Measurements from ENCODE around the gene STXBP3. TPM values are rescaled to one million over a fixed set of nuclear protein-coding genes. Genes with fewer than 3 reads are reported as not detected.

STXBP3 gene
- total and polyA plus RNA-seq, 2 of the 8 experiments (the other 6 are each of a cell fraction or from before 2014, with no cell fraction given) = 6.0 to 38.5 TPM

DNA sequence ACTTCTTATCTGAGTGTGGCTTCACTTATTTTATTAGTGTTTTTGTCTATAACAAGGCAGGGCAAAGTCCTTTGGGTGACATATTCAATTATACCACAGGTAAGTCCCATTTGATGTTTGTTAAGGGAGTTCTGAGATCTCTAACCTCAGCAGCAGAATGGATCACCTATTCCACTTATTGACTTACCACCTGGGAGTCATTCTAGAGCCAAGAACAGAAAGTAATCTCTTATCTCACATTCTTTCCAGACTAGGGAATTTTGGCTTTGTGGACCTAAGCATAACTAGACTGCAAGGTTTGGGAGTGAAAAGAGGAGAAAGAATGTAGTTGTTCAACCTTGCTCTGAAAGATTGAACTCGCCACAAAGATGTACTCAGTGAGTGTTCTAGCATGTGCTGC lies 20.6 kb upstream of the STXBP3 start:
- WGBS, 2 experiments (ENCODE audit: extremely low coverage in 1 of 2, insufficient coverage in 1 of 2, insufficient read length in 1 of 2, insufficient replicate concordance in 2 of 2, low coverage in 1 of 2, low lambda C conversion rate in 2 of 2, missing lambda C conversion rate in 1 of 2) = 75% methylated on average over 1 of the region's 1 CpG; no CpG with 5 or more reads in 1 of the 2 experiments
- no peaks in the 10 kb centered on the region for H3K36me3 ChIP-seq (ENCODE audit: control insufficient read depth in 2 of 4, insufficient read depth in 4 of 4, low read length in 3 of 4)
- TF ChIP-seq USF2 (IDR thresholded peaks at IDR 0.05; ENCODE audit: low read length) (no peak), SIRT6 (IDR thresholded peaks at IDR 0.05; ENCODE audit: low read length) (no peak), CTCF (IDR thresholded peaks at IDR 0.05; ENCODE audit: control extremely low read depth in 1 of 3, insufficient read depth in 1 of 3, low read depth in 1 of 3, low read length in 3 of 3) (no peak), SP2 (IDR thresholded peaks at IDR 0.05; ENCODE audit: low read length) (no peak), YY1 (IDR thresholded peaks at IDR 0.05; ENCODE audit: low read depth, low read length) (no peak), BACH1 (IDR thresholded peaks at IDR 0.05; ENCODE audit: low read length) (no peak), BCL11A (IDR thresholded peaks at IDR 0.05; ENCODE audit: low read depth in 2 of 2, low read length in 2 of 2) (no peak), TBP (IDR thresholded peaks at IDR 0.05; ENCODE audit: low read depth, low read length) (no peak), CEBPB (IDR thresholded peaks at IDR 0.05; ENCODE audit: low read depth, low read length) (no peak), CBX5 (IDR thresholded peaks at IDR 0.05; ENCODE audit: low read depth, low read length) (no peak)
- TF ChIP-seq, protein P1, sequence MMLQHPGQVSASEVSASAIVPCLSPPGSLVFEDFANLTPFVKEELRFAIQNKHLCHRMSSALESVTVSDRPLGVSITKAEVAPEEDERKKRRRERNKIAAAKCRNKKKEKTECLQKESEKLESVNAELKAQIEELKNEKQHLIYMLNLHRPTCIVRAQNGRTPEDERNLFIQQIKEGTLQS (IDR thresholded peaks at IDR 0.05; ENCODE audit: insufficient read depth, low read depth, low read length) = no peak

More for the DNA sequence above, 20.6 kb upstream of the STXBP3 start:
- no peaks in the 10 kb centered on the region for H3K9me3 ChIP-seq (ENCODE audit: insufficient read depth in 2 of 2, low read depth in 1 of 2, low read length in 1 of 2)
- H2AFZ ChIP-seq (ENCODE audit: low read length) = no peak overlapping the region
- no peaks in the 10 kb centered on the region; the same call in 1 of the 2 replicates for H3K79me1 ChIP-seq (ENCODE audit: low read depth, low read length)
- H3K27me3 ChIP-seq (replicated peaks in 1 of 4; ENCODE audit: control insufficient read depth in 3 of 4, extremely low read depth in 1 of 4, insufficient read depth in 3 of 4, low read length in 3 of 4) = no peaks in the 10 kb centered on the region
- ChIA-PET POLR2A (ENCODE audit: partially characterized antibody) (no interaction called here), CTCF (ENCODE audit: partially characterized antibody) (interaction anchor here (4.8 kb wide), 1 partner anchor 15 kb away, joined by 29 read pairs; the partner anchor contains the start of gene FNDC7)
- no peak overlapping the region for H2BK120ac ChIP-seq (replicated peaks; ENCODE audit: low read depth, low read length)
- no peaks in the 10 kb centered on the region for H3K79me2 ChIP-seq (ENCODE audit: control insufficient read depth in 1 of 2, insufficient read depth in 2 of 2, low read length in 2 of 2)
- no peak overlapping the region for H2AK5ac ChIP-seq (ENCODE audit: low read depth, low read length)
- H3K9ac ChIP-seq (replicated peaks in 1 of 4; ENCODE audit: extremely low read depth in 1 of 4, low read depth in 3 of 4, low read length in 3 of 4) = no peak overlapping the region
- no peak overlapping the region for H3K23ac ChIP-seq (ENCODE audit: insufficient read length)
- H2BK5ac ChIP-seq (ENCODE audit: low read depth, low read length) = no peak overlapping the region
- no peak overlapping the region for H4K91ac ChIP-seq (replicated peaks; ENCODE audit: insufficient read length, low read length)
- no peak overlapping the region for H2BK12ac ChIP-seq (ENCODE audit: low read depth, low read length)
- H2BK20ac ChIP-seq (ENCODE audit: low read length) = no peak overlapping the region
- H3K18ac ChIP-seq (ENCODE audit: extremely low read depth, low read length) = no peak overlapping the region
- H3K4ac ChIP-seq (replicated peaks; ENCODE audit: insufficient read length, low read depth, low read length) = no peak overlapping the region
- H3K4me1 ChIP-seq (replicated peaks in 1 of 4; ENCODE audit: control insufficient read depth in 3 of 4, insufficient read depth in 4 of 4, low read length in 3 of 4) = peaks cover 0 to 1% (median 0%) of the 10 kb centered on the region in 4 experiments; a peak in 1 of 7 replicates
- no peak overlapping the region for H3K4me2 ChIP-seq (ENCODE audit: insufficient read depth in 1 of 2, low read depth in 2 of 2, low read length in 2 of 2)
- DNase-seq (ENCODE audit: low read depth in 1 of 2, low spot score in 2 of 2) = no peak
- no peak for FAIRE-seq
- H2BK15ac ChIP-seq (ENCODE audit: low read length) = no peak overlapping the region
- no peak overlapping the region for H4K5ac ChIP-seq (ENCODE audit: insufficient read length, low read depth, low read length)
- no peaks in the 10 kb centered on the region for H4K20me1 ChIP-seq (replicated peaks in 1 of 2; ENCODE audit: control insufficient read depth in 1 of 2, insufficient read depth in 2 of 2, low read length in 2 of 2)
- no peak overlapping the region for H3K14ac ChIP-seq (ENCODE audit: insufficient read length)
- no peaks in the 10 kb centered on the region; the same call in 1 of the 2 replicates for H3K23me2 ChIP-seq (ENCODE audit: low read depth, low read length)
- no peak overlapping the region for H3K27ac ChIP-seq (ENCODE audit: low read depth, low read length)
- no peak overlapping the region for H3K4me3 ChIP-seq (ENCODE audit: extremely low read depth in 1 of 4, insufficient read depth in 2 of 4, low read depth in 3 of 4, low read length in 4 of 4)
- H4K8ac ChIP-seq (ENCODE audit: extremely low read depth, insufficient read depth, low read length) = no peak overlapping the region
- H3K56ac ChIP-seq (replicated peaks; ENCODE audit: insufficient read length, low read depth, low read length) = no peak overlapping the region
